DOHH2 (cell line): ENCODE data around the gene ACOX3.

ENCODE experiments used
- H3F3A ChIP-seq: fragments of 200-600 bp; sonication (generic), shearing (Covaris generic); 2 replicates; pipeline ENCODE4 v1.6.0; 2016; ENCODE audit warnings: antibody characterized with exemption, mild to moderate bottlenecking; ENCODE audit not compliant: control insufficient read depth, insufficient read depth
- H3K27ac ChIP-seq: fragments of 200-600 bp; sonication (generic); 2 replicates; pipeline ENCODE4 v1.5.1; 2014; ENCODE audit warnings: low read depth, mild to moderate bottlenecking, low read length, moderate library complexity
- H3K27me3 ChIP-seq: fragments of 200-600 bp; sonication (generic); 2 replicates; pipeline ENCODE4 v1.6.1; 2014; ENCODE audit warnings: mild to moderate bottlenecking, low read length, mixed read lengths; ENCODE audit not compliant: control insufficient read depth
- H3K36me3 ChIP-seq: fragments of 200-600 bp; sonication (generic); 2 replicates; pipeline ENCODE4 v1.6.1; 2014; ENCODE audit warnings: mild to moderate bottlenecking, low read length, moderate library complexity, mixed read lengths; ENCODE audit not compliant: control insufficient read depth
- H3K4me1 ChIP-seq: fragments of 200-600 bp; sonication (generic); 2 replicates; pipeline ENCODE4 v1.6.1; 2014; ENCODE audit warnings: mild to moderate bottlenecking, low read length, mixed read lengths; ENCODE audit not compliant: control insufficient read depth
- H3K4me2 ChIP-seq: fragments of 200-600 bp; sonication (generic); 2 replicates; pipeline ENCODE4 v1.6.0; 2014; ENCODE audit warnings: mild to moderate bottlenecking, low read length, moderate library complexity
- H3K4me3 ChIP-seq: fragments of 200-600 bp; sonication (generic); 2 replicates; pipeline ENCODE4 v1.5.1; 2014; ENCODE audit warnings: mild to moderate bottlenecking, low read length, mixed read lengths
- H3K79me2 ChIP-seq: fragments of 200-600 bp; sonication (generic); 2 replicates; pipeline ENCODE4 v1.6.1; 2014; ENCODE audit warnings: mild to moderate bottlenecking, low read length, mixed read lengths; ENCODE audit not compliant: control insufficient read depth
- H3K9me2 ChIP-seq: fragments of 200-600 bp; sonication (generic); replicated peaks from 2 replicates; pipeline ENCODE4 v1.6.1; 2014; ENCODE audit warnings: mild to moderate bottlenecking, low read length, mixed read lengths; ENCODE audit not compliant: control insufficient read depth
- H3K9me3 ChIP-seq: fragments of 200-600 bp; sonication (generic); 2 replicates; pipeline ENCODE4 v1.6.1; 2014; ENCODE audit warnings: antibody characterized with exemption, low read length, mixed read lengths; ENCODE audit not compliant: control insufficient read depth, insufficient read depth
- H4K20me1 ChIP-seq: fragments of 200-600 bp; sonication (generic); 2 replicates; pipeline ENCODE4 v1.6.0; 2014; ENCODE audit warnings: low read depth, mild to moderate bottlenecking, antibody characterized with exemption, low read length, moderate library complexity; ENCODE audit not compliant: control insufficient read depth, insufficient read depth
- CTCF ChIP-seq: fragments of 200-600 bp; sonication (generic); IDR thresholded peaks from one replicate; pipeline ENCODE4 v1.5.1; 2014; ENCODE audit warnings: antibody characterized with exemption, mild to moderate bottlenecking, low read depth, low read length; ENCODE audit not compliant: poor library complexity, severe bottlenecking
- EZH2phosphoT487 ChIP-seq: fragments of 200-600 bp; sonication (generic); IDR thresholded peaks from 2 replicates; pipeline ENCODE4 v1.6.1; 2017; ENCODE audit warnings: borderline replicate concordance, mild to moderate bottlenecking, antibody characterized with exemption, low read length, moderate library complexity, mixed read lengths

ACOX3 gene

GRCh38 chr4:8446122-8446521, 5.6 kb upstream of the ACOX3 start:
- Histone ChIP-seq H4K20me1 (peaks cover 12% of the 10 kb centered on the region; the same call in 1 of the 2 replicates), H3K27ac (no peak overlapping the region), H3K79me2 (peaks cover 61% of the 10 kb centered on the region), H3K4me3 (no peak overlapping the region), H3K9me3 (no peaks in the 10 kb centered on the region), H3K27me3 (no peaks in the 10 kb centered on the region), H3K9me2 (no peaks in the 10 kb centered on the region), H3F3A (no peaks in the 10 kb centered on the region), H3K36me3 (peaks cover 18% of the 10 kb centered on the region), H3K4me1 (peaks cover 24% of the 10 kb centered on the region), H3K4me2 (no peak overlapping the region)
- TF ChIP-seq CTCF (no peak), EZH2phosphoT487 (no peak)

GRCh38 chr4:8443801-8444200, 3.3 kb upstream of the ACOX3 start:
- no peaks in the 10 kb centered on the region for H3K9me3 ChIP-seq
- no peak overlapping the region for H3K4me3 ChIP-seq
- H3K36me3 ChIP-seq, result peaks cover 24% of the 10 kb centered on the region
- TF ChIP-seq EZH2phosphoT487, result no peak
- TF ChIP-seq CTCF, result no peak
- H3K4me2 ChIP-seq, result 0 out of 2 replicates have a peak overlapping the region, but pooled peaks have one; percentile 96
- peaks cover 13% of the 10 kb centered on the region; the same call in 1 of the 2 replicates for H4K20me1 ChIP-seq
- H3K9me2 ChIP-seq, result no peaks in the 10 kb centered on the region
- no peaks in the 10 kb centered on the region for H3F3A ChIP-seq
- H3K27me3 ChIP-seq, result no peaks in the 10 kb centered on the region
- peaks cover 33% of the 10 kb centered on the region for H3K4me1 ChIP-seq
- H3K27ac ChIP-seq, result no peak overlapping the region
- peaks cover 84% of the 10 kb centered on the region for H3K79me2 ChIP-seq

- H3K9me2 ChIP-seq, result no peaks in the 10 kb centered on the region
- no peaks in the 10 kb centered on the region for H3K9me3 ChIP-seq
- peak overlapping the region; percentile 93 for H3K4me3 ChIP-seq
- H3F3A ChIP-seq, result no peaks in the 10 kb centered on the region
- peaks cover 20% of the 10 kb centered on the region for H3K36me3 ChIP-seq
- H3K27me3 ChIP-seq, result no peaks in the 10 kb centered on the region
- H3K79me2 ChIP-seq, result peaks cover 90% of the 10 kb centered on the region
- H4K20me1 ChIP-seq, result peaks cover 13% of the 10 kb centered on the region; the same call in 1 of the 2 replicates
- no peak for TF ChIP-seq EZH2phosphoT487
- no peak for TF ChIP-seq CTCF
- peaks cover 36% of the 10 kb centered on the region for H3K4me1 ChIP-seq
- peak overlapping the region; percentile 96 for H3K4me2 ChIP-seq
- H3K27ac ChIP-seq, result no peak overlapping the region
Observed at GRCh38 chr4:8442596-8443358, 2.3 kb upstream of the ACOX3 start.
